Measurements from ENCODE around the gene ANKRD44.
A peak's percentile ranks its signal among the peaks of the same experiment; 100 is the strongest.
"Not testable (repeated sequence)": the region's sequence is repeated elsewhere in the genome, so short reads cannot be mapped to it uniquely, and the experiment has no call there.

Gene ANKRD44

DNA sequence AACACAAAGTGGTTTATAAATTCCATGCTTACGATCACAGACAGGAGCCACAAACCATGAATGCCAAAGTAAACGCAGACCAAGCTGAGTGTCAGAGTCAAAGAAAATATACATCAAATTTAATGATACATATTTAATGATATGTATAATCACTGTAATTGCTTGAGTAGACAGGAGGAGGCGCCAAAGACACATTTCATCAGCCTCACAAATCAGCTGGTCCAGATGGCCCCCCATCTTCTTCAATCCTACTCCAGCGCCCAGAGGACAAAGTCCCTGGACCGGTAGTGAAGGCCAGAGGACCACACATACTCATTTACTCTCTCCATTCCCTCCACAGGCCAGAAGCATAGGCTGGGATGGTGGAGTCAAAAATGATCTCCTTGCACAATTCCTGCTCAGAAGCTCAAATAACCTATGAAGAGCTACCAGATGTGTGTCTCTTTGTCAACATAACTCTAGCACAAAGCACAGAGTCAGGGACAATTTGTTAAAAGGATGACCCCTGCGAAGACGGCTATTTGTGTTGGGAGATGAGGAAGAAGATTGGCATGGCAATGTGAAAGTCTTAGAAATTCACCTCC is 234.7 kb downstream of the ANKRD44 start:
- no peak for DNase-seq (ENCODE audit: low read depth)

GRCh38 chr2:197075281-197075680 is 235.3 kb downstream of the ANKRD44 start:
- DNase-seq (ENCODE audit: low read depth): no peak

DNA sequence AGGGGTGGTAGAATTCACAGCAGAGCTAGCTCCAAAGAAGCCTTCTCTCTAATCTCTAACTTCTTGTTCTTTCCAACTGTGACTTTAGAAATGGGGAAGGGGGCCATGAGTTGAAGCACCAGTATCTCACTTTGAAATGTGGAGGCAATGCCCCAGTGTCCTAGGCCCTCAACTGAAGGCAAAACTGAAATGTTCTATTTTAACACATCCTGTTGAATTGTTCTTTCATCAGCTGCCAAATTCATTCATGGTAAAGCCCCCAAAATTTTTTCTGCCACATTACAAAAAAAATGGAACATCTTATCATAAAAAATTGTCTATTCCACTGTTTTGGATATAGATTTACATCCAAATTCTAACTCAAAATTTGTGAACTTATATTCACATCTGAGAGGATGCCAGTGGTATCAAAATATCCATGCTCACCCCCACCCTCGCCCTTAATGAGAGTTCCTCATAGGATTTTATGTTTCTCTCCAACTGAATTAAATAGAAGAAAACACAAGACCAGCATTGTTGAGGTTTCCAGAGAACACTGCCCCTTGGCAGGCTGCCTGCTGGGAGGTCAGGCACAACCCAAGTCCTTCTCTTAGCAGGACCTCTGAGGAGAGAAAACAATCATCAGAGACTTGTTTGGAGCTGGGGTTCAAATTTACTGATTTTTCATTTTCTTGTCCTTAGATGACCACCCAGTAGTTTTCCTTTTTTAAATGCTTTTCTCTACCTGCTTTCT is 236.7 kb downstream of the ANKRD44 start:
- peak; percentile 25 for DNase-seq (ENCODE audit: low read depth)

DNA sequence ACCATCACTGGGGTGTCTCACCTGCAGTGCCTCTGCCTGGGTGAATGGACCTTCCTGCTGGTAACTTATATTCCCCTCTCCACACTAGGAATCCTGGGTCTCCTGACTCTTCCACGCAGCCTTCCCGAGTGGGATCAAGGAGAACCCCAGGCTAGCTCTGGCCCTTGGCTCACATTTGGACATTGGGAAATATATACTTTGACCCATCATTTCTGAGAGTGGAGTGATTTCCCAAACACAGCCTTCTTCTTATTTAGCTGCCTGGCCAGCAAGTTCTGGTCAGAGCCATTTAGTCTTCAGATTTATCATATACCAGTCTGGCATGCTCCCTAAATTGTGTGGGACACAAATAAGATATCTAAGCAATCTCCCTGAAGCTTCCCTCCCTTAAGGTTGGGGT is 237.3 kb downstream of the ANKRD44 start:
- DNase-seq (ENCODE audit: low read depth): no peak

DNA sequence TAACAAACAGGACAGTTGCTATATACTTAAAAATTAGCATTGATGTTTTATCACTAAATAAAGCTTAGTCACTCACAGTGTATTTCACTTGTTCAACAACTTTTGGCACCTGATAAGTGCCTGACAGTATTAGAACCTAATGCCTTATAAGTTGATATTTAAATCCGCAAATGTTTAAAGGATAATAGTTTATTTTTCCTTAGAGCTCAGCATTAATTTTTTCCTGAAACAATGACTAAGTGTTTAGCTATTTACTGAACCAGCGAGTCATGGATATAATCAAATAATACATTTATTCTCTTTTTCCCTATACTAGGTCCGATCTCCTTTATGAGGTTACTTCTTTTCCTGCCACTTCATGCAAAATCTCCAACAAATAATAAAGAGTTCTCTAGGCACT is 238.0 kb downstream of the ANKRD44 start:
- no peak for DNase-seq (ENCODE audit: low read depth)

GRCh38 chr2:197071790-197072436 is 238.7 kb downstream of the ANKRD44 start:
- no peak for DNase-seq (ENCODE audit: low read depth)

DNA sequence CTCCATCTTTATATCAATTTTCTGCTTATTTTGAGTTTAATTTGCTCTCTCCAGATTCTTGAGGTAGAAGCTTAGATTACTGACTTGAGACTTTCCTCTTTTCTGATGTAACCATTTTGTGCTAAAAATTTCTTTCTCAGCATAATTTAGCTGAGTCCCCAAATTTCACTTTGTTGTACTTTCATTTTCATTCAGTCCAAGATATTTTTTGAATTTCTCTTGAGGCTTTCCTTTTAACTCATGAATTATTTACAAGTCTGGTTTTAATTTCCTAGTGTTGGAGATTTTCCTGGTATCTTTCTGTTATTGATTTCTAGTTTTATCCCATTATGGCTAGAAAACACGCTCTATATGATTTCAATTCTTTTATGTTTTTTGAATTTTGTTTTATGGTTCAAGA is 239.4 kb downstream of the ANKRD44 start:
- no peak for DNase-seq (ENCODE audit: low read depth)

DNA sequence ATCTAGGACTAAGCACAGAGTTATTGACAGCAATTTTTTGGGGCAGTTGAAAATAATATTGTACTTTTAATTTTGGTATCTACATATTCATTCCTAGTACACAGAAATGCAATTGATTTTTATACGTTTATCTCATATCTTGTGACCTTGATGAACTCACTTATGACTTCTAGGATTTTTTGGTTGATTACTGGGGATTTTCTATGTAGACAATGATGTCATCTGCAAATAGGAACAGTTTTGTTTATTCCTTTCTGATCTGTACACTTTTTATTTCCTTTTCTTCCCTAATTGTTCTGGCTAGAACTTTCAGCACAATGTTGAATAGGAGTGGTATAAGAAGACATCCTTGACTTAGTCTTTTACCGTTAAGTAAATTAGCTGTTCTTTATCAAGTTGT is 240.6 kb downstream of the ANKRD44 start:
- DNase-seq (ENCODE audit: low read depth): no peak

DNA sequence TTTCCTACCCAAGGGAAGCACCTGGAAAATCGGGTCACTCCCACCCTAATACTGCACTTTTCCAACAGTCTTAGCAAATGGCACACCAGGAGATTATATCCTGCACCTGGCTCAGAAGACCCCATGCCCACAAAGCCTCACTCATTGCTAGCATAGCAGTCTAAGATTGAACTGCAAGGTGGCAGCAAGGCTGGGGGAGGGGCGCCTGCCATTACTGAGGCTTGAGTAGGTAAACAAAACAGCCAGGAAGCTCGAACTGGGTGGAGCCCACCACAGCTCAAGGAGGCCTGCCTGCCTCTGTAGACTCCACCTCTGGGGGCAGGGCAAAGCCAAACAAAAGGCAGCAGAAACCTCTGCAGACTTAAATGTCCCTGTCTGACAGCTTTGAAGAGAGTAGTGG is 248.0 kb downstream of the ANKRD44 start:
- not testable (repeated sequence) for DNase-seq (ENCODE audit: low read depth)

DNA sequence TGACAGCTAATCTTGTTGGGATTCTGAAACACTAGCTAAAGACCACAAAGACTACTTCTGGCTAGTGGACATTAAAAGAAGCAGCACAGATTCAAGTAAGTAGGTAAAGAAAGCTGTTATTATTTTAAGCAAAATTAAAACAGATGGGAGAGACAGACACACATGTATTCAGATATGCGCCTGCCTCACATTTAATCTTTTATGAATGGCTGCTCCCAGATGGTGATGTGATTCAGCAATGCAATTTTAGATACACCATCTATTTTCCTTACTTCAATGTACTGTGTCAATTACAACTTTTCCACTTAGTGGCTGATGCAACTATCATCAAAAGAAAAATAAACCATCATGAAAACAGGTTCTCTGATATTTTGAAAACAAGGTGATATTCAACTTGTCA is 251.1 kb downstream of the ANKRD44 start:
- DNase-seq (ENCODE audit: low read depth): no peak

DNA sequence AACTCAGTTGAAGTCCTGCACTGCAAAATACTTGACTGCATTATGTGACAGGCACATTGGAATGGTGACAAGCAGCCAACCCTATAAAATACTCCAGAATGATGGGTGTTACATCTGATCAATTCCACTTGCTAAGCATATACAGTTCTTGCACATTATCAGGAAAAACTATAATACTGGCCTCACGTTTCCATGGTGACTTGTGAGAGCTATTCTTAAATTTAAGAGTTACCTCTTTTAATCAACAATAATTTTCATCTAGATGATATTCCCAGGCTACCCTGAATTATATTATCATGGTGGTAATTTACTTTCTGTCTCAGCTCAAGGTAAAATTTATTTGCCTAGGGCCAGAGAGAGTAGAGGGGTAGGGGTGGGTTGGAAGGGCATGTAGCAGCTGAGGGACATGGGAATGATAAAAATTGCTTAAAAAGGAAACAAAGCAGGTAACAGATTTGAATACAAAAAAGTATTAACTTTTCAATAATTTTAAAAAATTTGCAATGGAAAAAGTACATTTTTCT is 251.7 kb downstream of the ANKRD44 start:
- DNase-seq (ENCODE audit: low read depth): no peak

- DNase-seq (ENCODE audit: low read depth): no peak
Observed at GRCh38 chr2:197057959-197058358, 252.6 kb downstream of the ANKRD44 start.

DNA sequence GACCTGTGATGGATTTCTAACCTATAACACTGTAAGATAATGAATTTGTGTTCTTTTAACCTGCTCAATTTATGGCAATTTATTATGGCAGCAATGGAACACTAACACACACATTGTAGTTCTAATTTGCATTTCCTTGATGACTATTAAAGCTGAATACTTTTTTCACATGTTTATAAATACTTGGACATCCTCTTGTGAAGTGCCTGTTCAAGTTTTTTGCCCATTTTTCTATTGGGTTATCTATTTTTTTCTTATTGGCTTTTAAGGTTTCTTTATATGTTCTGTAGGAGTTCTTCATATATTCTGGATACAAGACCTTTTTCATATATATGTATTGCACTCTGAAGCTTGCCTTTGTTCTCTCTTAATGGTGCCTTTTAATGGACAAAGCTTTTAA is 255.5 kb downstream of the ANKRD44 start:
- DNase-seq (ENCODE audit: low read depth): no peak

GRCh38 chr2:197054437-197054836 is 256.1 kb downstream of the ANKRD44 start:
- DNase-seq (ENCODE audit: low read depth): no peak

- DNase-seq (ENCODE audit: low read depth): peak; percentile 26
Observed at GRCh38 chr2:197052356-197052755, 258.2 kb downstream of the ANKRD44 start.

GRCh38 chr2:197045115-197045514 is 265.5 kb downstream of the ANKRD44 start:
- no peak for DNase-seq (ENCODE audit: low read depth)

DNA sequence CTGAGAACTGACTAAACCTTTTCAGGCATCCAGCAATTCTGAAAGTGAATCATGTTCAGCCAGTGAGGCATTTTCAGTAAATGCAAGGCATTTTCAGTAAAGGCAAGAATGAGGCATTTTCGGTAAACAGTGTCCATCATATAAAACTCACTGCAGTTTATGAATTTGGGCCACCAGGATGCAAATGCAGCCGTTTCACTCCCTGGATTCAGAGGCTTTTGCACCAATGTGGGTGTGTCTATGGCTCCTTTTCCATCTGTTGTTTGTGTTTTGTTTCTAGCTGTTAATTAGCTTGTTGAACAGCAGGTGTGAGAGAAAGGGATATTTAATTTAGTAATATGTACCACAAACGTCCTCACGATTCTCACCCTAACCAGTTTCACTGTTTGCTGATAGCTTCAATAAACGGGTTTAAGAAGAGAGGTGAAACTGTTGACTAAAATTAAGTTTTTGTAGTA is 267.8 kb downstream of the ANKRD44 start:
- DNase-seq (ENCODE audit: low read depth): no peak

GRCh38 chr2:197037863-197038398 is 272.6 kb downstream of the ANKRD44 start:
- DNase-seq (ENCODE audit: low read depth): no peak

- DNase-seq (ENCODE audit: low read depth): no peak
Observed at GRCh38 chr2:197035002-197035401, 275.6 kb downstream of the ANKRD44 start.

DNA sequence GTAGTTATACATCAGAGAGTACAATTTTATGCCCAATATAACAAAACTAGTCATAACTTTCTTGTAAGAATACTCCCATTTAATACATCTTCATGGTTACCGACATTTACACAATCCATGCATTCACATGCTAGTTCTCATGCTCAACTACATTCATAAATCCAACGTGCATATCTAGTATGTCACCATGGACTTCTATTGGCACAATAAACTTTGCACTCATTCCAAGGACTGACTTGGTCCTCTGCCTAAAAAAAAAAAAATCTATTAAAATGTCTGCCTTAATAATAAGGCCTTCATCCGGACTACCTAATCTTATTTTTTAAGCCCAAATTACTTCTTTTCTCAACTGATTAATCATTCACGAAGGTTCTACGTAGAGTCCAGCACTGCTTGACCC is 276.3 kb downstream of the ANKRD44 start:
- no peak for DNase-seq (ENCODE audit: low read depth)

DNA sequence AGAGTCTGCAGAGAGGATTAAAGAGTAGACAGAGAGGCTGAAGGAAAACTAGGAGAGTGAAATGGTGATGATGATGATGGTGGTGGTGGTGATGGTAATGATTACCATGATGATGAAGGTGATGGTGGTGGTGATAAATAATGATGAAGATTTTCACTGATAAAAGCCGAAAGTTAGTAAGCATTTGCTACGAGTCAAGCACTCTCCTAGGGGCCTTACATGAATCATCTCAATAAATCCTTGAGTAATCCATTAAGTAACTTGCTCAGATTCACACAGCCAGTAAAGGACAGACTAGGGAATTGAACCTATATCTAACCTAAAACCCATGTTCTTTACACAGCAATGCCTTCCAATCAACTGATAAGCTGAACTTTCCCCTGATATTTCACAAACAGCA is 277.4 kb downstream of the ANKRD44 start:
- no peak for DNase-seq (ENCODE audit: low read depth)

- no peak for DNase-seq (ENCODE audit: low read depth)
Observed at GRCh38 chr2:197031803-197032202, 278.8 kb downstream of the ANKRD44 start.

GRCh38 chr2:197030090-197030489 is 280.5 kb downstream of the ANKRD44 start:
- no peak for DNase-seq (ENCODE audit: low read depth)
